HG02840 (cell line): ENCODE results near the gene OR1L4.

Source experiments
- ATAC-seq: cut with Tn5 transposase; IDR thresholded peaks from one replicate; pipeline ENCODE4 v1.9.1; 2021; ENCODE audit warnings: mild to moderate bottlenecking, moderate library complexity, moderate number of reproducible peaks; ENCODE audit not compliant: unreplicated experiment, low FRiP score

The OR1L4 gene, protein sequence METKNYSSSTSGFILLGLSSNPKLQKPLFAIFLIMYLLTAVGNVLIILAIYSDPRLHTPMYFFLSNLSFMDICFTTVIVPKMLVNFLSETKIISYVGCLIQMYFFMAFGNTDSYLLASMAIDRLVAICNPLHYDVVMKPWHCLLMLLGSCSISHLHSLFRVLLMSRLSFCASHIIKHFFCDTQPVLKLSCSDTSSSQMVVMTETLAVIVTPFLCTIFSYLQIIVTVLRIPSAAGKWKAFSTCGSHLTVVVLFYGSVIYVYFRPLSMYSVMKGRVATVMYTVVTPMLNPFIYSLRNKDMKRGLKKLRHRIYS

DNA sequence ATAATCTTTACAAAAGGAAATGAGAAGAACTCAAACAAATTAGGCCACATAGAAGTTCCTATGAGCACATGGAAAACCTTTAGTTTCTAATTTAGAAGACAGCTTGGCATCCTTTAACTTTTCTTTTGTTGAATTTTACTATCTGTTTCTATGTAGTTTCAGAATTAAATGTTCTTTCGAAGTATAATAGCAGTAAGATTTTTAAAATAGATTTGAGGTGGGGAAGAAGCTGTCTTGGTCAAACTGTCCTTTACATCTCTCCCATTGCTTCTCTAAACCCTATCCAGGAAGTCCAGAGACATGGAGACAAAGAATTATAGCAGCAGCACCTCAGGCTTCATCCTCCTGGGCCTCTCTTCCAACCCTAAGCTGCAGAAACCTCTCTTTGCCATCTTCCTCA is at the start of gene OR1L4:
Gene OR1L4, plus strand, starts transcription at position 301 of the 400 bp plus-strand sequence. Its CDS starts 0 bp downstream, at position 301.
- no peak for ATAC-seq

DNA sequence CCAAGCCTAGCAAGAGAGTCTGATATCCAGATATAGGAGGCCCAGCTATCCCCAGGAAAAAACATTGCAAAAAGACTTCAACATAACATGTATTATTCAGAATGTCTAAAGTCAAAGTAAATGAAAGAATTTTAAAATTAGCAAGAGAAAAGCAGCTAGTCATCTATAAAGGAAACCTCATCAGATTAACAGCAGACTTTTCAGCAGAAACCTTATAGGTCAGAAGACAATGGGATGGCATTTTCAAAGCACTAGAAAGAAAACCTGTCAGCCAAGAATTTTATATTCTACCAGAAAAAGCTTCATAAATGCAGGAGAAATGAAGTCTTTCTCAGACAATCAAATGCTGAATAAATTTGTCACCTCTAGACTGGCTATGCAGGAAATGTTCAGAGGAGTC is 38.9 kb upstream of the OR1L4 start:
- ATAC-seq: no peak

DNA sequence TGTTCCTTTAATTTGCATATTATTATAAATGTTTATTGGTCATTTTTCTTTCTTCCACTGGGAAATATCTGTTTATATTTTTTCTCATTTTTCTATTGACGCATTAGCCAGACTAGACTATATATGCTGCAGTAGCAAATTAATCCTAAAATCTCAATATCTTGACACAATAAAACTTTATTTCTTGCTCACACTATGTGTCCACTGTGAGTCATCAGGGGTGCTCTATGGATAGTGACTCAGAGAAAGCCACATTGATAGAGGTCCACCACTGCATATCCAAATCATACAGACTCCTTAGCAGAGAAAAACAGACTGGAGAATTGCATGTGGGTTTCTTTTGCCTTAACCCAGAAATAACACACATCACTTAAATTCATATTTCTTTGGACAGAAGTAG is 28.1 kb upstream of the OR1L4 start:
- no peak for ATAC-seq

DNA sequence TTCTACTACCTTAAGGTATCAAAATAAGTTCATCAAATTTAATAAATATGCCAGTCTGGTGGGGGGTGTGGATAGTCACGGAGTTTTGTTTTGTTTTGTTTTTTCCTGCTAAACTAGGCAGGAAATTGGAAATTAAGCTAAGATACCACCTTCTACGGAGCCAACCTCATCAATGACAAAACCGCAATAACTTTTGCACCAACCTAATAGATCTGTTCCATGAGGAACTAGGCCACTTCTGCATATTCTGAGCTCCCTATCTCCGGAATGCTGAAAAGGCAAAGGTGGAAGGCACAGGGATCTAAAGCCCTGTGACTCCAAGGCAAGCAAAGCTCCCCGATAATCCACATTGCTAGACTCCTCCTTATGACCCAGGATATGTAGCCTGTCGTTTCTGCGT is 5.8 kb upstream of the OR1L4 start:
- no peak for ATAC-seq

DNA sequence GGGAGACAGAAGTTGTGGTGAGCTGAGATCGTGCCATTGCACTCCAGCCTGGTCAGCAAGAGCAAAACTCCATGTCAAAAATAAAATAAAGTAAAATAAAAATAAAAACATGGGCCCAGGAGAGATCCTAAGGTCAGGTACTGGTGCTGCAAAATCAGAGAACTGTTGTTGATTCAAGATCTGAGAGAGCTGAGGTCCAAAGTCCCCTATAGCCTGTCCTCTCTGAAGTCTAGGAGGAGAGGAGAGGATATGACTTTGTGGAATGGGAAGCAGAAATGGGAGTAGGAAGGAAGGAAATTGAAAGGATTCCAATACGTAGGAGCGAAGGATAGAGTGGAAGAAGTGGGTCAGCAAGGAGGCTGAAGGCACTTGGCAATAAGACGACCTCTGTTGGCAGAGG is 4.6 kb upstream of the OR1L4 start:
- ATAC-seq: no peak

DNA sequence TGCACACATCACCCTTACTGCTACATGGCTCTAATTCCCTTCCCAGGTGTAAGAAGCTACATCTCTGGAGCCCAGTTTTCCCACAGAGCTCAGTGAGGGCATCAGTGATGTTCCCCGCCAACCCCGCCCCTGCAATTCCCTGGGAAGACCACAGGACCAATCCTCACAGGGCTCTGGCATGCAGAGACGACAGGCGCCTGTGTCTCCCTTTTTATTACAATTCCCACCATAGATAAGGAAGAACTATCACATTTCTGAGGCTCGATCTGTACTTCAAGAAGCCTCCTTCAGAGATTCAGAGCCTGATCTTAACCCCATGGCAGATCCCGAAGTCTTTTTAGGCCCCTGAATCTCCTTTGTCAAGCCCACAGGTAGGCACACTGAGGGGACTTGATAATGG is 18.2 kb downstream of the OR1L4 start, which contains the start of gene OR1L6:
Gene OR1L6, plus strand, starts transcription at position 301 of the 400 bp plus-strand sequence. CDS start 7,545 bp downstream, outside the sequence.
- no peak for ATAC-seq

DNA sequence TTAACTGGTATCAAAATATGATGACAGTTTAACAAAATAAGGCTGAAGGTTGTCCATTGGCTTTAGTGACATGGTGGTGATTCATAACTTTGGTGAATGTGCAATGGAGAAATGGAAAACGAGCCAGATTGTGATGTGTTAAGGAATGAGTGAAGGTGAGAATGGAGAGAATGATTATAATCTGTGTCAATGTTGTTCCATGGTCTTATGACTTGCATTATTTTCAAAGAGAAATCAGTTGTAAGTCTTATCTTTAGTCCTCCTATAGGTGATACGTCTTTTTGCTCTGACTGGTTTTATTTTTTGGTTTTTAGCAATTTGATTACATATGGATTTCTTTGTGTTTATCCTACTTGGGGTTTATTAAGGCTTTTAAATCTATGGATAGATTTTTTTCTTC is 31.0 kb downstream of the OR1L4 start:
- ATAC-seq: no peak

DNA sequence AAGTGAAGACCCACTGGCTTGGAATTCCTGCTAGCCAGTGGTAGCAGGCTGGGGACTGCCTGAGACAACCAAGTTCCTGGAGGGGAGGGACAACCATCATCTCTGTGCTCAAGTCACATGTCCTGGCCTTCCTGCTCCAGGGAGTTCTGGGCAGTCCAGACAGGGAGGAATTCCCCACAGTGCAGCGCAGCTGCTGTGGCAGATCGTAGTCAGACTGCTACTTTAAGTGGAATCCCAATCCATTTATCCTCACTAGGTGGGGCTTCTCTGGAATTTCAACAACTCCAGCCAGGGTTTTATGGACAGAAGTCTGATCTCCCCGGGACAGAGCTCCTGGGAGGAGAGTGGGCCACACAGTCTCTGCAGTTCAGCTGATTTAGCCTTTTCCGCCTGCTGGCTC is 44.0 kb downstream of the OR1L4 start:
- ATAC-seq: no peak
